HL-60 (cell line): ENCODE data around the gene RHEX.

Experiments used
- DNase-seq, 2 experiments: peaks; one replicate each; pipeline ENCODE4 v3.0.0-alpha.2; 2010 to 2020; ENCODE audit warnings: low read depth in 1 of 2, low spot score in 1 of 2
- H3K27ac ChIP-seq: fragments of 250-450 bp; sonication (Bioruptor Pico); replicated peaks from 2 replicates; pipeline ENCODE4 v1.5.1; 2020; ENCODE audit warnings: mild to moderate bottlenecking, moderate library complexity
- H3K27me3 ChIP-seq: fragments of 250-450 bp; sonication (Bioruptor Pico); 2 replicates; pipeline ENCODE4 v1.5.1; 2021; ENCODE audit warnings: mild to moderate bottlenecking, moderate library complexity; ENCODE audit not compliant: insufficient read depth, poor library complexity, severe bottlenecking
- H3K4me3 ChIP-seq: replicated peaks from 2 replicates; pipeline ENCODE4 v1.5.1; 2011; ENCODE audit warnings: mild to moderate bottlenecking, control low read depth, low read length; ENCODE audit not compliant: insufficient read depth
- GABPA ChIP-seq: IDR thresholded peaks from 2 replicates; pipeline ENCODE4 v1.6.1; 2012; ENCODE audit warnings: low read depth
- POLR2AphosphoS5 ChIP-seq: IDR thresholded peaks from 2 replicates; pipeline ENCODE4 v1.6.1; 2012; ENCODE audit warnings: low read depth
- SPI1 ChIP-seq: IDR thresholded peaks from 2 replicates; pipeline ENCODE4 v1.6.1; 2012; ENCODE audit warnings: low read depth, mild to moderate bottlenecking, borderline replicate concordance
- TF ChIP-seq, protein P1 (sequence below): IDR thresholded peaks from one replicate; pipeline ENCODE4 v1.5.1; 2011; ENCODE audit warnings: low read length, control low read depth, inconsistent platforms; ENCODE audit not compliant: insufficient read depth
- TF ChIP-seq, protein P2 (sequence below): IDR thresholded peaks from 2 replicates; pipeline ENCODE4 v1.6.1; 2012; ENCODE audit warnings: low read depth; ENCODE audit not compliant: insufficient replicate concordance

The RHEX gene

DNA sequence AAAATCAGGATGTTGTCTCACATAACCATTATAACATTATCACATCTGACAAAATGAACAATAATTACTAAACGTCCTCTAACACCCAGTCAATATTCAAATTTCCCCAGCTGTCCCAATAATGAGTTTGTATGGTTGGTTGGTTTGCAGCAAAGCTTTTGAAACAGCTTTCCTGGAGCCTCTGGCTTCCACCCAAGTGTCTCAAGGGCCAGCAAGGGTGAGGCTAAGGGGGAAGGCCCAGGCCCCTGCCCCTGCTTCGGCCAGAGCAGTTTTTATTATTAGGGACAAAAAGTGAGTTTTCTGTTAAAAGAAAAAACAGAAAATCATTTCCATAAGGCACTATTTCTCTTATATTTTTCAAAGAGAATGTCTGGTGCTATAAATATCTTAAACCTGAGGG lies 83.3 kb downstream of the RHEX start:
- H3K27me3 ChIP-seq = no peaks in the 10 kb centered on the region
- H3K4me3 ChIP-seq = no peak overlapping the region
- TF ChIP-seq SPI1 (no peak), GABPA (no peak), POLR2AphosphoS5 (no peak)
- TF ChIP-seq, protein P1, sequence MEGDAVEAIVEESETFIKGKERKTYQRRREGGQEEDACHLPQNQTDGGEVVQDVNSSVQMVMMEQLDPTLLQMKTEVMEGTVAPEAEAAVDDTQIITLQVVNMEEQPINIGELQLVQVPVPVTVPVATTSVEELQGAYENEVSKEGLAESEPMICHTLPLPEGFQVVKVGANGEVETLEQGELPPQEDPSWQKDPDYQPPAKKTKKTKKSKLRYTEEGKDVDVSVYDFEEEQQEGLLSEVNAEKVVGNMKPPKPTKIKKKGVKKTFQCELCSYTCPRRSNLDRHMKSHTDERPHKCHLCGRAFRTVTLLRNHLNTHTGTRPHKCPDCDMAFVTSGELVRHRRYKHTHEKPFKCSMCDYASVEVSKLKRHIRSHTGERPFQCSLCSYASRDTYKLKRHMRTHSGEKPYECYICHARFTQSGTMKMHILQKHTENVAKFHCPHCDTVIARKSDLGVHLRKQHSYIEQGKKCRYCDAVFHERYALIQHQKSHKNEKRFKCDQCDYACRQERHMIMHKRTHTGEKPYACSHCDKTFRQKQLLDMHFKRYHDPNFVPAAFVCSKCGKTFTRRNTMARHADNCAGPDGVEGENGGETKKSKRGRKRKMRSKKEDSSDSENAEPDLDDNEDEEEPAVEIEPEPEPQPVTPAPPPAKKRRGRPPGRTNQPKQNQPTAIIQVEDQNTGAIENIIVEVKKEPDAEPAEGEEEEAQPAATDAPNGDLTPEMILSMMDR = no peak
- TF ChIP-seq, protein P2, sequence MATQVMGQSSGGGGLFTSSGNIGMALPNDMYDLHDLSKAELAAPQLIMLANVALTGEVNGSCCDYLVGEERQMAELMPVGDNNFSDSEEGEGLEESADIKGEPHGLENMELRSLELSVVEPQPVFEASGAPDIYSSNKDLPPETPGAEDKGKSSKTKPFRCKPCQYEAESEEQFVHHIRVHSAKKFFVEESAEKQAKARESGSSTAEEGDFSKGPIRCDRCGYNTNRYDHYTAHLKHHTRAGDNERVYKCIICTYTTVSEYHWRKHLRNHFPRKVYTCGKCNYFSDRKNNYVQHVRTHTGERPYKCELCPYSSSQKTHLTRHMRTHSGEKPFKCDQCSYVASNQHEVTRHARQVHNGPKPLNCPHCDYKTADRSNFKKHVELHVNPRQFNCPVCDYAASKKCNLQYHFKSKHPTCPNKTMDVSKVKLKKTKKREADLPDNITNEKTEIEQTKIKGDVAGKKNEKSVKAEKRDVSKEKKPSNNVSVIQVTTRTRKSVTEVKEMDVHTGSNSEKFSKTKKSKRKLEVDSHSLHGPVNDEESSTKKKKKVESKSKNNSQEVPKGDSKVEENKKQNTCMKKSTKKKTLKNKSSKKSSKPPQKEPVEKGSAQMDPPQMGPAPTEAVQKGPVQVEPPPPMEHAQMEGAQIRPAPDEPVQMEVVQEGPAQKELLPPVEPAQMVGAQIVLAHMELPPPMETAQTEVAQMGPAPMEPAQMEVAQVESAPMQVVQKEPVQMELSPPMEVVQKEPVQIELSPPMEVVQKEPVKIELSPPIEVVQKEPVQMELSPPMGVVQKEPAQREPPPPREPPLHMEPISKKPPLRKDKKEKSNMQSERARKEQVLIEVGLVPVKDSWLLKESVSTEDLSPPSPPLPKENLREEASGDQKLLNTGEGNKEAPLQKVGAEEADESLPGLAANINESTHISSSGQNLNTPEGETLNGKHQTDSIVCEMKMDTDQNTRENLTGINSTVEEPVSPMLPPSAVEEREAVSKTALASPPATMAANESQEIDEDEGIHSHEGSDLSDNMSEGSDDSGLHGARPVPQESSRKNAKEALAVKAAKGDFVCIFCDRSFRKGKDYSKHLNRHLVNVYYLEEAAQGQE = no peak
- DNase-seq = no peak
- no peak overlapping the region for H3K27ac ChIP-seq

DNA sequence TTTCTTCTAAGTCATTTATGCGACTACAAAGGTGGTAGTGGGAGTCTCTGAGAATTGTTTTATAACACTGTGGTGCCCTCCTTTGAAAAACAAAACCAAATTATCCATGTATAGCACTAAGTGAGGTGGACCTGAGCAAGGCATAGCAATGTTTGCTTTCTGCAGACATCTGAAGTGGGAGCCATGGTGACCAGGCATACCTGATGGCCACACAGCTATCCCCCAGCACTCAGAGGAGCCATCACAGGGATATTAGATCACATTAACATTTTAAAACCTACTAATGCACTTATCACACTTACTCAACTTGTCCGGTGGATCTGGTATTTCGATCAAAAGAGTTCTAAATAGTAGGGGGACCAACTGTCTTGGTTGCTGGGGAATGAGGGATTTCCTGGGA lies 89.0 kb downstream of the RHEX start:
- no peak overlapping the region for H3K27ac ChIP-seq
- no peak overlapping the region for H3K4me3 ChIP-seq
- TF ChIP-seq, protein P1 = no peak
- no peak for TF ChIP-seq POLR2AphosphoS5
- TF ChIP-seq SPI1 = no peak
- no peak for DNase-seq
- no peaks in the 10 kb centered on the region for H3K27me3 ChIP-seq

DNA sequence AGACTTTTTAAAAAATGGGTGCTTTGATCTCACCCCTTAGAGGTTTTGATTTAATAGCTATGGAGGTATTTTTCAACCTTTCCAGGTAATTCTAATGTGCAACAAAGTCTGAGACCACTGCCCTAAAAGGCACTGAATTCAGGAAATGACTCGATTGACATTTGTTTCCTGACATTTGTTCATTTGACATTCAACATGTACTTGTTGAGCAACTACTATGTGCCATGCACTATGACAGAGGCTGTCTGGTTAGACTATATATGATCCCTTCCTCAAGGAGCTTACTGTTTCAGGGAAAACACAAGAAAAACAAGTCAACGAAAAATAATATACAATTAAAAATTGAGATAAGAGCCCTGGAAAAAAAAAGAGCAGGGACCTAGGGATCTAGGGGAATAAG lies 89.8 kb downstream of the RHEX start:
- no peak overlapping the region for H3K27ac ChIP-seq
- no peaks in the 10 kb centered on the region for H3K27me3 ChIP-seq
- no peak for DNase-seq
- H3K4me3 ChIP-seq = no peak overlapping the region
- TF ChIP-seq, protein P2 = no peak
- TF ChIP-seq SPI1 (no peak), GABPA (no peak), POLR2AphosphoS5 (no peak)
- TF ChIP-seq, protein P1 = no peak

DNA sequence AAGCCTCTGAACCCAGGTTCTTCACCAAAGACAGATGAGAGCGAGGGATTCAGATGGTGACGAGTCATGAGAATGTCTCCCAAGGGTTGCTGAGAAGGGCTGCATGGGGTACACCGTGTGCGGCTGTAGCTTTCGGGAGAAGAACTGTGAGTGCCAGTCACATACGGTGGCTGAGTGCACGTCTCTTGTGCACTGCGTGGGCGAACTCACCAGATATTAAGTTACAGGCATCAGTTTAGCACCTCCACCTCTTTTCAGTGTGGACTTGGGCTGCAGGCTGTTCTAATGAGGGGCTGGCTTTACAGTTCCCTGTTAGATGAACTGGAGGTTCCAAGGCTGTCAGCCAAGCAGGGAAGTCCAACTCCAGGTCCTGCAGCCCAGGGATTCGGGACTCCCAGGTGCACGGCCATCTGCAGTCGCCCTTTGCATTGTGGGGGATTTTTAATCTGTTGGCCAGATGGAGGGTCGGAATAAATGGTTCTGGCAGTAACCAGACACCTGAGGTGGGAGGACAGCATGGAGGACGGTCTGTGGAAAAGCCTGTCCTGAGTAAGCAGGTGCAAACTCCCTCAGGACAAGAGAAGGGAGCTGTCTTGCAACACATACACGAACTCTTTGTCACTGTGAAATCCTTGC lies 90.7 kb downstream of the RHEX start:
- no peak for TF ChIP-seq GABPA
- no peak for TF ChIP-seq SPI1
- TF ChIP-seq, protein P2 = no peak
- TF ChIP-seq, protein P1 = no peak
- no peak for TF ChIP-seq POLR2AphosphoS5
- Histone ChIP-seq H3K27ac (no peak overlapping the region), H3K27me3 (no peaks in the 10 kb centered on the region), H3K4me3 (no peak overlapping the region)
- no peak for DNase-seq
